Mammary epithelial cell (primary cell): ENCODE results near the gene C2orf92.

Source experiments
- EZH2 ChIP-seq: IDR thresholded peaks from 2 replicates; pipeline ENCODE4 v1.6.1; 2012; ENCODE audit warnings: low read length, inconsistent platforms, borderline replicate concordance
- TF ChIP-seq, protein P1 (sequence below), 2 donors: IDR thresholded peaks in 1 of 2; conservative IDR thresholded peaks in 1 of 2; 2 replicates each; pipeline ENCODE4 v1.5.1; 2011 to 2012; ENCODE audit warnings: inconsistent platforms in 2 of 2, low read length in 2 of 2, mild to moderate bottlenecking in 2 of 2, control low read depth in 1 of 2, low read depth in 1 of 2; ENCODE audit not compliant: insufficient read depth in 1 of 2; ENCODE audit errors: extremely low read depth in 1 of 2

DNA sequence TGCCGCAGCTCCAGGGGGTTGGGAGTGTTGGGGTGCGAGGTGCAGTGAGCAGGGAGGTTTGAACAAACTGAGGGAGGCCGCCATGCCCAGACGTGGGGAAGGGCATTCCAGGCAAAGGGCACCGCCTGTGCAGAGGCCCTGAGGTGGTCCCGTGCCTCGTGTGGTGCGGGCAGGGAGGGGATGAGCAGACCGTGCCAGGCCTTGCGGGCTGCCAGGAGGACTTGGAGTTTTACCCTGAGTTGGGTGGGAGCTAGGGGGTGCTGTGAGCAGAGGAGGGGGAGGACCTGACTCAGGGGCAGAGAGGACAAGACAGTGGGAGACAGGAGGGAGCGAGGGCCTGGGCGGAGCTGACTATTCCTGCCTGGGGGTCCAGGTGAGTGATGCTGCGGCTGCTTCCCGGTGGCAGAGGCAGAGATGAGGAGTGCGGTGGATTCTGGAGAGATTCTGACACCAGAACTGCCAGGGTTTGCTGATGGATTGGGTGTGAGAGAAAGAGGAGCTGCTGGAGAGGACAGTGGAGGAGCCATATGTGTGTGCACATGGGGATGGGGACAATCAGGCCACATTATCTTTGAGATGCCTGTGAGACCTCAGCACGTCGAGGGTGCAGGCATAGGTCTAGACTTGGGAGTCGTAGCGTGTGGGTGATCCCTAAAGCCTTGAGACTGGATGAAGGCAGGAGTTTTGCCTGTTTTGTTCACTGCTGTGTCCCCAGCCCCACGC, 67.3 kb downstream of the C2orf92 start:
- TF ChIP-seq, protein P1, sequence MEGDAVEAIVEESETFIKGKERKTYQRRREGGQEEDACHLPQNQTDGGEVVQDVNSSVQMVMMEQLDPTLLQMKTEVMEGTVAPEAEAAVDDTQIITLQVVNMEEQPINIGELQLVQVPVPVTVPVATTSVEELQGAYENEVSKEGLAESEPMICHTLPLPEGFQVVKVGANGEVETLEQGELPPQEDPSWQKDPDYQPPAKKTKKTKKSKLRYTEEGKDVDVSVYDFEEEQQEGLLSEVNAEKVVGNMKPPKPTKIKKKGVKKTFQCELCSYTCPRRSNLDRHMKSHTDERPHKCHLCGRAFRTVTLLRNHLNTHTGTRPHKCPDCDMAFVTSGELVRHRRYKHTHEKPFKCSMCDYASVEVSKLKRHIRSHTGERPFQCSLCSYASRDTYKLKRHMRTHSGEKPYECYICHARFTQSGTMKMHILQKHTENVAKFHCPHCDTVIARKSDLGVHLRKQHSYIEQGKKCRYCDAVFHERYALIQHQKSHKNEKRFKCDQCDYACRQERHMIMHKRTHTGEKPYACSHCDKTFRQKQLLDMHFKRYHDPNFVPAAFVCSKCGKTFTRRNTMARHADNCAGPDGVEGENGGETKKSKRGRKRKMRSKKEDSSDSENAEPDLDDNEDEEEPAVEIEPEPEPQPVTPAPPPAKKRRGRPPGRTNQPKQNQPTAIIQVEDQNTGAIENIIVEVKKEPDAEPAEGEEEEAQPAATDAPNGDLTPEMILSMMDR (conservative IDR thresholded peaks at IDR 0.05 in 1 of 2, IDR thresholded peaks at IDR 0.05 in 1 of 2; ENCODE audit: extremely low read depth in 1 of 2, insufficient read depth in 1 of 2, low read depth in 1 of 2, low read length in 2 of 2), result no peak
- TF ChIP-seq EZH2, result no peak
